Measurements from ENCODE around the gene FGF3. TPM values are rescaled to one million over a fixed set of nuclear protein-coding genes. Genes with fewer than 3 reads are reported as not detected.

The FGF3 gene
- not detected for total RNA-seq
- polyA plus RNA-seq (ENCODE audit: insufficient read depth, low read depth, low replicate concordance) = not detected
- long read RNA-seq, donor 1 = 0 reads
- long read RNA-seq, donor 2 = 0 reads
- long read RNA-seq, donor 3 = 0 reads
- long read RNA-seq, donor 4 = 0 reads
- long read RNA-seq, donor 5 = 0 reads
- long read RNA-seq, donor 6 = 0 reads
- long read RNA-seq, donor 7 = 0 reads
- long read RNA-seq, donor 8 = 0 reads
- long read RNA-seq, donor 9 = 0 reads
- long read RNA-seq, donor 10 = 0 reads

- Histone ChIP-seq H3K27ac (ENCODE audit: low read depth in 2 of 2, low read length in 2 of 2) (no peak within 1 kb of the TSS), H3K36me3 (ENCODE audit: control insufficient read depth in 2 of 3, insufficient read depth in 3 of 3, low read length in 3 of 3) (no peaks in the 10 kb centered on the region), H3K27me3 (ENCODE audit: control insufficient read depth, insufficient read depth, low read length) (peaks cover 16% of the 10 kb centered on the region), H3K4me3 (ENCODE audit: low read length in 3 of 3) (no peak within 1 kb of the TSS), H3K9ac (ENCODE audit: low read length in 3 of 3) (no peak within 1 kb of the TSS), H3K4me1 (ENCODE audit: control insufficient read depth in 2 of 3, insufficient read depth in 2 of 3, low read depth in 1 of 3, low read length in 3 of 3) (no peaks in the 10 kb centered on the region), H3K9me3 (ENCODE audit: control insufficient read depth in 2 of 3, insufficient read depth in 1 of 3, low read length in 3 of 3) (no peaks in the 10 kb centered on the region)
- FAIRE-seq = no peak
- peak in 1 of 5 donors; percentile 24 for DNase-seq
- TF ChIP-seq CTCF (IDR thresholded peaks at IDR 0.05; ENCODE audit: borderline replicate concordance, extremely low read depth, insufficient read depth) = no peak
- intact Hi-C loops (cut with DNase I) = no loop called here
Measured at GRCh38 chr11:69818603-69819441, at the start of gene FGF3. Gene FGF3 (minus strand): TSS chr11:69819416. CDS start chr11:69818933, 483 bp downstream.

- DNase-seq (peak in 2 of 5 donors; percentile 28 to 37), FAIRE-seq (no peak)
- Histone ChIP-seq H3K9ac (ENCODE audit: low read length in 3 of 3) (no peak overlapping the region), H3K9me3 (ENCODE audit: control insufficient read depth in 2 of 3, insufficient read depth in 1 of 3, low read length in 3 of 3) (no peaks in the 10 kb centered on the region), H3K4me1 (ENCODE audit: control insufficient read depth in 2 of 3, insufficient read depth in 2 of 3, low read depth in 1 of 3, low read length in 3 of 3) (no peaks in the 10 kb centered on the region), H3K4me3 (ENCODE audit: low read length in 3 of 3) (no peak overlapping the region), H3K36me3 (ENCODE audit: control insufficient read depth in 2 of 3, insufficient read depth in 3 of 3, low read length in 3 of 3) (no peaks in the 10 kb centered on the region), H3K27me3 (ENCODE audit: control insufficient read depth, insufficient read depth, low read length) (no peaks in the 10 kb centered on the region), H3K27ac (ENCODE audit: low read depth in 2 of 2, low read length in 2 of 2) (no peak overlapping the region)
- TF ChIP-seq CTCF (IDR thresholded peaks at IDR 0.05; ENCODE audit: borderline replicate concordance, extremely low read depth, insufficient read depth) = no peak
- intact Hi-C loops (cut with DNase I) = no loop called here
Measured at GRCh38 chr11:69868871-69869270, 49.7 kb upstream of the FGF3 start.

GRCh38 chr11:69868006-69868810 is 49.0 kb upstream of the FGF3 start:
- TF ChIP-seq CTCF (IDR thresholded peaks at IDR 0.05; ENCODE audit: borderline replicate concordance, extremely low read depth, insufficient read depth) = no peak
- H3K9me3 ChIP-seq (ENCODE audit: control insufficient read depth in 2 of 3, insufficient read depth in 1 of 3, low read length in 3 of 3) = no peaks in the 10 kb centered on the region
- DNase-seq = peak in 4 of 5 donors; percentile 93 to 95 (median 94)
- H3K27me3 ChIP-seq (ENCODE audit: control insufficient read depth, insufficient read depth, low read length) = no peaks in the 10 kb centered on the region
- H3K36me3 ChIP-seq (ENCODE audit: control insufficient read depth in 2 of 3, insufficient read depth in 3 of 3, low read length in 3 of 3) = no peaks in the 10 kb centered on the region
- H3K27ac ChIP-seq (ENCODE audit: low read depth in 2 of 2, low read length in 2 of 2) = no peak overlapping the region
- intact Hi-C loops (cut with DNase I) = no loop called here
- H3K9ac ChIP-seq (ENCODE audit: low read length in 3 of 3) = no peak overlapping the region
- no peaks in the 10 kb centered on the region for H3K4me1 ChIP-seq (ENCODE audit: control insufficient read depth in 2 of 3, insufficient read depth in 2 of 3, low read depth in 1 of 3, low read length in 3 of 3)
- no peak overlapping the region for H3K4me3 ChIP-seq (ENCODE audit: low read length in 3 of 3)
- no peak for FAIRE-seq

Measured in kidney (tissue), 22 donors.